ENCODE data around the gene TNFAIP1. TPM values are rescaled to one million over a fixed set of nuclear protein-coding genes. Genes with fewer than 3 reads are reported as not detected.

TNFAIP1 gene
- total RNA-seq, 1 experiment from 2014 or later: 21.8 TPM

GRCh38 chr17:28391401-28391800, 55.8 kb downstream of the TNFAIP1 start:
- H3K36me3 Mint-ChIP-seq (ENCODE audit: insufficient read depth in 1 of 3, low read depth in 3 of 3): peaks cover 0 to 3% (median 0%) of the 10 kb centered on the region in 3 experiments; a peak in 2 of 7 replicates
- WGBS (ENCODE audit: extremely low coverage, insufficient read length, low lambda C conversion rate): no CpG with 5 or more reads among the region's 2 CpGs

More at GRCh38 chr17:28391401-28391800, 55.8 kb downstream of the TNFAIP1 start:
- Histone ChIP-seq H3K18ac (ENCODE audit: insufficient read length, low read depth, low read length) (no peak overlapping the region), H4K20me1 (ENCODE audit: control insufficient read depth, insufficient read depth, insufficient read length) (no peaks in the 10 kb centered on the region), H3T11ph (ENCODE audit: low read length) (no peak overlapping the region), H3K4me2 (ENCODE audit: insufficient read depth, insufficient read length, low read length) (no peak overlapping the region), H2BK120ac (ENCODE audit: low read depth, low read length, poor library complexity, severe bottlenecking) (no peak overlapping the region), H3K9ac (ENCODE audit: extremely low read depth, insufficient read length, low read length) (no peak overlapping the region), H3K79me1 (ENCODE audit: insufficient read depth, low read depth, low read length, poor library complexity, severe bottlenecking) (no peaks in the 10 kb centered on the region), H3K9me3 (ENCODE audit: control insufficient read depth, low read depth, low read length) (no peaks in the 10 kb centered on the region), H3K23me2 (ENCODE audit: insufficient read length, low read depth, low read length, poor library complexity, severe bottlenecking) (no peaks in the 10 kb centered on the region), H3K4me1 (ENCODE audit: insufficient read depth, low read length) (no peaks in the 10 kb centered on the region), H4K91ac (ENCODE audit: insufficient read length, low read depth, low read length) (no peak overlapping the region), H4K5ac (ENCODE audit: insufficient read length, low read depth, low read length) (no peak overlapping the region), H3K27me3 (ENCODE audit: insufficient read depth, low read length) (no peaks in the 10 kb centered on the region), H3K56ac (ENCODE audit: insufficient read length, low read depth, low read length) (no peak overlapping the region), H2BK15ac (ENCODE audit: low read depth, low read length) (no peak overlapping the region), H2BK12ac (ENCODE audit: insufficient read length, low read depth, low read length) (no peak overlapping the region), H2AFZ (ENCODE audit: low read length) (no peak overlapping the region), H4K8ac (replicated peaks; ENCODE audit: insufficient read length, low read depth, low read length) (no peak overlapping the region), H3K14ac (ENCODE audit: insufficient read depth, low read length) (no peak overlapping the region), H3K4ac (ENCODE audit: low read depth, low read length) (no peak overlapping the region), H2BK5ac (ENCODE audit: insufficient read length, low read length) (no peak overlapping the region), H2AK5ac (ENCODE audit: insufficient read length, low read length) (no peak overlapping the region), H3K27ac (ENCODE audit: insufficient read length, low read depth, low read length) (no peak overlapping the region), H3K23ac (ENCODE audit: insufficient read length, low read depth, low read length) (no peak overlapping the region), H2BK20ac (ENCODE audit: low read depth, low read length, poor library complexity, severe bottlenecking) (no peak overlapping the region), H3K79me2 (ENCODE audit: insufficient read depth, low read length) (no peaks in the 10 kb centered on the region)
- Mint-ChIP-seq H3K4me3 (no peak overlapping the region), H3K27me3 (ENCODE audit: low read depth) (peaks cover 21% of the 10 kb centered on the region), H3K27ac (no peak overlapping the region; a peak in 1 of 7 replicates), H3K4me1 (peaks cover 0 to 9% of the 10 kb centered on the region in 2 experiments; a peak in 1 of 4 replicates), H3K9me3 (no peaks in the 10 kb centered on the region)
- TF ChIP-seq CTCF (conservative IDR thresholded peaks at IDR 0.05): no peak
- no peak for DNase-seq
